H1 (cell line): ENCODE measurements around the gene AATK.

ENCODE experiments used
- ATF3 ChIP-seq: IDR thresholded peaks from 2 replicates; pipeline ENCODE4 v1.6.1; 2011; ENCODE audit warnings: low read depth, mild to moderate bottlenecking, low read length; ENCODE audit not compliant: insufficient read depth
- CTCF ChIP-seq, 3 experiments: IDR thresholded peaks; 1 replicate in 2 of 3; 2 replicates in 1 of 3; pipeline versions ENCODE4 v1.5.1 to v1.6.1; 2011; ENCODE audit warnings: low read length in 3 of 3, mild to moderate bottlenecking in 3 of 3, inconsistent platforms in 2 of 3, low read depth in 1 of 3, moderate library complexity in 1 of 3; ENCODE audit not compliant: insufficient read depth in 1 of 3; ENCODE audit errors: control extremely low read depth in 1 of 3
- JUND ChIP-seq: IDR thresholded peaks from 2 replicates; pipeline ENCODE4 v1.6.1; 2011; ENCODE audit warnings: mild to moderate bottlenecking, improper control_type of control experiment, low read length
- POLR2A ChIP-seq, 2 experiments: IDR thresholded peaks; 1 replicate in 1 of 2; 2 replicates in 1 of 2; pipeline ENCODE4 v1.6.1; 2011; ENCODE audit warnings: low read depth in 2 of 2, low read length in 2 of 2, mild to moderate bottlenecking in 2 of 2; ENCODE audit errors: control extremely low read depth in 1 of 2
- POLR2AphosphoS5 ChIP-seq: IDR thresholded peaks from 2 replicates; pipeline ENCODE4 v1.6.1; 2011; ENCODE audit warnings: low read depth, low read length
- RFX5 ChIP-seq: IDR thresholded peaks from 2 replicates; pipeline ENCODE4 v1.6.1; 2011; ENCODE audit warnings: low read depth, low read length, improper control_type of control experiment, borderline replicate concordance
- SIN3A ChIP-seq, 2 experiments: IDR thresholded peaks in 1 of 2; conservative IDR thresholded peaks in 1 of 2; 2 replicates each; pipeline ENCODE4 v1.6.1; 2011 to 2012; ENCODE audit warnings: low read length in 2 of 2, improper control_type of control experiment in 1 of 2, low read depth in 1 of 2, mild to moderate bottlenecking in 1 of 2
- YY1 ChIP-seq: IDR thresholded peaks from 2 replicates; pipeline ENCODE4 v1.6.1; 2011; ENCODE audit warnings: low read depth, mild to moderate bottlenecking, low read length

- TF ChIP-seq CTCF (IDR thresholded peaks at IDR 0.05; ENCODE audit: control extremely low read depth in 1 of 3, insufficient read depth in 1 of 3, low read depth in 1 of 3, low read length in 3 of 3) = no peak
- no peak for TF ChIP-seq YY1
- no peak for TF ChIP-seq ATF3
- no peak for TF ChIP-seq POLR2AphosphoS5
- no peak for TF ChIP-seq JUND
- TF ChIP-seq POLR2A (IDR thresholded peaks at IDR 0.05; ENCODE audit: control extremely low read depth in 1 of 2, low read depth in 2 of 2, low read length in 2 of 2) = no peak
- no peak for TF ChIP-seq SIN3A (conservative IDR thresholded peaks at IDR 0.05 in 1 of 2, IDR thresholded peaks at IDR 0.05 in 1 of 2; ENCODE audit: low read depth in 1 of 2, low read length in 2 of 2)
- TF ChIP-seq RFX5 = no peak
Observed at GRCh38 chr17:81071761-81072741, 94.0 kb downstream of the AATK start.
